NCI-H82 treated with DMSO at 0.1 percent for 48 hours (cell line): ENCODE measurements around the gene POM121C.
"Not testable (repeated sequence)": the region's sequence is repeated elsewhere in the genome, so short reads cannot be mapped to it uniquely, and the experiment has no call there.

ENCODE experiments used
- DNase-seq: peaks from one replicate; lab custom pipeline; 2025; ENCODE audit not compliant: unreplicated experiment; lab: John Stamatoyannopoulos, UW

The POM121C gene

DNA sequence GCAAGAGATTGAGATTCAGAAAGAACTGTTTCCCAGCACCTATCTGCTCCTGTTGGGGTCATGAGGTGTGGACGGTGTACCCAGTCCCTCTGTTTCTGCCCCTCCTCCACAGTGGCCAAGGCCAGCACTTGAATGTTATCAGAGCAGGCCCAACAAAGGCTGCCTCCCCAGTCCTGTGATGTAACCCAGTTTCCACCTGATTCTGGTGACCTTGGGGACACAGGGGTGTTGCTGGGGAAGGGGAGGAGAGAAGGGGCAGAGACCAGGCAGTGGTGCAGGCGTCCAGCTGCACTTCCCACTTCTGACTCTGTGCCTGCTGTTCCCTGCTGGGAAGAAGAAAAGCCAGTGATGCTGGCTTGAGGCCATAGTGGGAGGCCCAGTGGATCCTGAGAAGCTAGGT is 88.2 kb downstream of the POM121C start:
- not testable (repeated sequence) for DNase-seq

- not testable (repeated sequence) for DNase-seq
Observed at GRCh38 chr7:75395329-75395728, 90.8 kb downstream of the POM121C start, which contains the start of gene TRIM73. Gene TRIM73 (plus strand): TSS chr7:75395629. CDS start chr7:75398934, 3,305 bp downstream.

- DNase-seq: not testable (repeated sequence)
Observed at GRCh38 chr7:75393194-75393593, 92.9 kb downstream of the POM121C start.

- not testable (repeated sequence) for DNase-seq
Observed at GRCh38 chr7:75374519-75375317, 111.4 kb downstream of the POM121C start.

- DNase-seq: not testable (repeated sequence)
Observed at GRCh38 chr7:75374144-75374518, 112.0 kb downstream of the POM121C start.

DNA sequence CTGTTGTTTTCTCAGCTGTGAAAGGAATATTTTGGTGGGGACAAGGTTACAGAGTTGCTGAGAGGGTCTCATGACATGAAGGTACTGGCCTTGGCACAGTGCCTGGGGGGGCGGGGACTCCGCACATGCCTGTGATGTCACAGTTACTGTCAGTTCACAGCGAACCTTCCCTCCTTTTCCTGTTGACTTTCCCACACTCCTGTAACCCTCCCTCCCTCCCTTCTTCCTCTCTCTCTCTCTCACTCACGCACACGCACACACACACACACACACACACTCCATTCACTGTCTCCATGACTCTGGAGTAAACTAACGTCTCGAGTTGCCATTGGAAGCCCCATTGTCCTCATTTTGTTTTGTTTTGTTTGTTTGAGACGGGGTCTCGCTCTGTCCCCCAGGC is 118.8 kb downstream of the POM121C start:
- not testable (repeated sequence) for DNase-seq
